ENCODE results near the gene LAPTM4A.

The LAPTM4A gene

GRCh38 chr2:20001361-20001863, 50.0 kb downstream of the LAPTM4A start:
- H3K4me3 ChIP-seq (replicated peaks; ENCODE audit: low read depth, low read length): no peak overlapping the region
- no peaks in the 10 kb centered on the region for H3K36me3 ChIP-seq (ENCODE audit: control insufficient read depth, insufficient read depth, low read length)
- peaks cover 1% of the 10 kb centered on the region; the same call in 1 of the 2 replicates for H3K27me3 ChIP-seq (replicated peaks; ENCODE audit: control insufficient read depth, insufficient read depth, low read length)
- TF ChIP-seq CTCF (IDR thresholded peaks at IDR 0.05; ENCODE audit: insufficient read depth, low read length, poor library complexity, severe bottlenecking): no peak
- no peak for DNase-seq (ENCODE audit: extremely low read depth, insufficient read length)

GRCh38 chr2:19993731-19994130, 57.7 kb downstream of the LAPTM4A start:
- Histone ChIP-seq H3K27me3 (replicated peaks; ENCODE audit: control insufficient read depth, insufficient read depth, low read length) (no peaks in the 10 kb centered on the region), H3K36me3 (ENCODE audit: control insufficient read depth, insufficient read depth, low read length) (no peaks in the 10 kb centered on the region), H3K4me3 (replicated peaks; ENCODE audit: low read depth, low read length) (no peak overlapping the region)
- no peak for DNase-seq (ENCODE audit: extremely low read depth, insufficient read length)
- TF ChIP-seq CTCF (IDR thresholded peaks at IDR 0.05; ENCODE audit: insufficient read depth, low read length, poor library complexity, severe bottlenecking): no peak

GRCh38 chr2:19991895-19992294, 59.5 kb downstream of the LAPTM4A start:
- Histone ChIP-seq H3K4me3 (replicated peaks; ENCODE audit: low read depth, low read length) (no peak overlapping the region), H3K36me3 (ENCODE audit: control insufficient read depth, insufficient read depth, low read length) (no peaks in the 10 kb centered on the region), H3K27me3 (replicated peaks; ENCODE audit: control insufficient read depth, insufficient read depth, low read length) (no peaks in the 10 kb centered on the region)
- no peak for DNase-seq (ENCODE audit: extremely low read depth, insufficient read length)
- no peak for TF ChIP-seq CTCF (IDR thresholded peaks at IDR 0.05; ENCODE audit: insufficient read depth, low read length, poor library complexity, severe bottlenecking)

GRCh38 chr2:19990416-19990728, 61.1 kb downstream of the LAPTM4A start:
- no peaks in the 10 kb centered on the region for H3K27me3 ChIP-seq (replicated peaks; ENCODE audit: control insufficient read depth, insufficient read depth, low read length)
- peak overlapping the region; percentile 84 for H3K4me3 ChIP-seq (replicated peaks; ENCODE audit: low read depth, low read length)
- no peak for TF ChIP-seq CTCF (IDR thresholded peaks at IDR 0.05; ENCODE audit: insufficient read depth, low read length, poor library complexity, severe bottlenecking)
- H3K36me3 ChIP-seq (ENCODE audit: control insufficient read depth, insufficient read depth, low read length): no peaks in the 10 kb centered on the region
- DNase-seq (ENCODE audit: extremely low read depth, insufficient read length): no peak

- TF ChIP-seq CTCF (IDR thresholded peaks at IDR 0.05; ENCODE audit: insufficient read depth, low read length, poor library complexity, severe bottlenecking): no peak
- H3K4me3 ChIP-seq (replicated peaks; ENCODE audit: low read depth, low read length): peak within 1 kb of the TSS; percentile 84
- H3K27me3 ChIP-seq (replicated peaks; ENCODE audit: control insufficient read depth, insufficient read depth, low read length): no peaks in the 10 kb centered on the region
- H3K36me3 ChIP-seq (ENCODE audit: control insufficient read depth, insufficient read depth, low read length): no peaks in the 10 kb centered on the region
- peak; percentile 94 for DNase-seq (ENCODE audit: extremely low read depth, insufficient read length)
Observed at GRCh38 chr2:19989667-19990415, 61.6 kb downstream of the LAPTM4A start, which contains the start of gene WDR35. WDR35 (minus strand) TSS chr2:19990105; CDS start chr2:19990015, 90 bp downstream.

Data from GM06990 (cell line).